ENCODE data around the gene PALLD. TPM values are rescaled to one million over a fixed set of nuclear protein-coding genes. Genes with fewer than 3 reads are reported as not detected.

Gene PALLD
- total RNA-seq, 1 experiment from 2014 or later = 23.7 TPM

- ChIA-PET POLR2A (no interaction called here), CTCF (interaction anchor here (1.8 kb wide), 1 partner anchor 111 kb away, joined by 3 read pairs; no protein-coding TSS in a partner anchor)
- no peak overlapping the region for H3K4me3 Mint-ChIP-seq
- H3K27me3 Mint-ChIP-seq (ENCODE audit: low read depth) = peaks cover 9% of the 10 kb centered on the region
- ATAC-seq (no peak), DNase-seq (ENCODE audit: low spot score) (no peak)
- H3K36me3 Mint-ChIP-seq = no peaks in the 10 kb centered on the region
- peaks cover 6% of the 10 kb centered on the region; the same call in 1 of the 2 replicates for H3K9me3 Mint-ChIP-seq
- no peak overlapping the region; the same call in 1 of the 2 replicates for H3K27ac Mint-ChIP-seq
- TF ChIP-seq TEAD1 (CRISPR knock-in tag; IDR thresholded peaks at IDR 0.05) (no peak), PRDM15 (CRISPR knock-in tag; IDR thresholded peaks at IDR 0.05) (no peak), PRRX2 (CRISPR knock-in tag; IDR thresholded peaks at IDR 0.05) (no peak), CREM (CRISPR knock-in tag; IDR thresholded peaks at IDR 0.05) (no peak), ZNF416 (CRISPR knock-in tag; IDR thresholded peaks at IDR 0.05) (no peak), NR3C1 (CRISPR knock-in tag; conservative IDR thresholded peaks at IDR 0.05; ENCODE audit: low read depth) (no peak), USF1 (CRISPR knock-in tag; IDR thresholded peaks at IDR 0.05) (no peak), MAX (CRISPR knock-in tag; IDR thresholded peaks at IDR 0.05) (no peak), ZNF232 (CRISPR knock-in tag; IDR thresholded peaks at IDR 0.05) (no peak), E2F1 (CRISPR knock-in tag; IDR thresholded peaks at IDR 0.05) (no peak), STAT6 (CRISPR knock-in tag; conservative IDR thresholded peaks at IDR 0.05; ENCODE audit: low read depth) (no peak), PREB (CRISPR knock-in tag; IDR thresholded peaks at IDR 0.05; ENCODE audit: borderline replicate concordance) (no peak), TCF7 (CRISPR knock-in tag; IDR thresholded peaks at IDR 0.05; ENCODE audit: low read depth) (no peak), JAZF1 (CRISPR knock-in tag; IDR thresholded peaks at IDR 0.05) (no peak), CTCF (IDR thresholded peaks at IDR 0.05) (no peak), HMGA2 (CRISPR knock-in tag; IDR thresholded peaks at IDR 0.05) (no peak), GABPB1 (CRISPR knock-in tag; IDR thresholded peaks at IDR 0.05) (no peak), ZSCAN18 (CRISPR knock-in tag; IDR thresholded peaks at IDR 0.05) (no peak), ZNF219 (CRISPR knock-in tag; IDR thresholded peaks at IDR 0.05; ENCODE audit: borderline replicate concordance) (no peak)
- H3K4me1 Mint-ChIP-seq = peaks cover 37% of the 10 kb centered on the region
These were observed 22.1 kb upstream of the PALLD start for GRCh38 chr4:168474660-168475320.

All from WTC11 (cell line).